Esophagus muscularis mucosa (tissue), 4 donors: Measurements from ENCODE around the gene RPS6KC1. TPM values are rescaled to one million over a fixed set of nuclear protein-coding genes. Genes with fewer than 3 reads are reported as not detected.
A peak's percentile ranks its signal among the peaks of the same experiment; 100 is the strongest.
"Not testable (repeated sequence)": the region's sequence is repeated elsewhere in the genome, so short reads cannot be mapped to it uniquely, and the experiment has no call there.

ENCODE experiments used
- DNase-seq: peaks from one replicate; pipeline ENCODE4 v3.0.0-alpha.2; 2017; ENCODE audit errors: extremely low spot score
- H3K27ac ChIP-seq, 4 donors: fragments of 200-600 bp; sonication (generic); replicated peaks in 1 of 4; 1 replicate in 3 of 4; 2 replicates in 1 of 4; pipeline ENCODE4 v1.5.1; 2016 to 2019; ENCODE audit warnings: mild to moderate bottlenecking in 1 of 4
- H3K27me3 ChIP-seq, 4 donors: fragments of 200-600 bp; sonication (generic); one replicate each; pipeline versions ENCODE4 v1.5.1 to v1.6.0; 2016 to 2019
- H3K36me3 ChIP-seq, 4 donors: fragments of 200-600 bp; sonication (generic); one replicate each; pipeline ENCODE4 v1.5.1; 2016 to 2019
- H3K4me1 ChIP-seq, 4 donors: fragments of 200-600 bp; sonication (generic); one replicate each; pipeline ENCODE4 v1.5.1; 2016 to 2019
- H3K4me3 ChIP-seq, 4 donors: fragments of 200-600 bp; sonication (generic); 1 replicate in 2 of 4; 2 replicates in 2 of 4; pipeline ENCODE4 v1.5.1; 2016 to 2019; ENCODE audit warnings: mild to moderate bottlenecking in 4 of 4, moderate library complexity in 1 of 4
- H3K9me3 ChIP-seq, 4 donors: fragments of 200-600 bp; sonication (generic); 1 replicate in 3 of 4; 2 replicates in 1 of 4; pipeline ENCODE4 v1.5.1; 2016 to 2019
- CTCF ChIP-seq, 3 experiments: fragments of 200-600 bp in 2 of 3; fragments of 450-650 bp in 1 of 3; sonication (generic) in 2 of 3; IDR thresholded peaks; one replicate each; pipeline ENCODE4 v1.5.1; 2017 to 2019; ENCODE audit warnings: antibody characterized with exemption in 3 of 3, mild to moderate bottlenecking in 2 of 3, moderate library complexity in 1 of 3
- EP300 ChIP-seq: sonication (generic); formaldehyde crosslinking; IDR thresholded peaks from one replicate; pipeline ENCODE4 v1.6.1; 2017; ENCODE audit warnings: antibody characterized with exemption
- POLR2A ChIP-seq: fragments of 450-650 bp; IDR thresholded peaks from one replicate; pipeline ENCODE4 v1.6.1; 2017; ENCODE audit warnings: antibody characterized with exemption, moderate library complexity, mild to moderate bottlenecking, low read depth
- POLR2AphosphoS5 ChIP-seq, 2 donors: sonication (generic); formaldehyde crosslinking; IDR thresholded peaks; one replicate each; pipeline ENCODE4 v1.6.1; 2017; ENCODE audit warnings: antibody characterized with exemption in 2 of 2
- WGBS: methylation state at CpG from one replicate; pipeline ENCODE4 v1.1.5; 2018; 5-methylcytosine and 5-hydroxymethylcytosine counted together
- intact Hi-C: fragments of 100-400 bp; cut with DNase I; formaldehyde crosslinking; loops from one replicate; pipeline ENCODE4 v1.15.1; 2023
- total RNA-seq, 4 donors: library from RNA; depleted of rRNA; stranded (reverse); fragments of >200 nt; gene quantifications; one replicate each; pipeline versions ENCODE4 v1.1.0 to v1.2.1, GENCODE V29; 2016

The RPS6KC1 gene
- total RNA-seq, 4 donors from 2014 or later: 21.0 to 26.8 (median 23.8) TPM

GRCh38 chr1:213194855-213195254, 143.8 kb downstream of the RPS6KC1 start:
- H3K36me3 ChIP-seq: peaks cover 0 to 17% (median 3%) of the 10 kb centered on the region in 4 donors
- no peak overlapping the region for H3K4me3 ChIP-seq
- intact Hi-C loops: no loop called here
- peaks cover 0 to 21% (median 9%) of the 10 kb centered on the region in 4 donors for H3K9me3 ChIP-seq
- no peak for TF ChIP-seq POLR2A
- no peak for TF ChIP-seq CTCF (IDR thresholded peaks at IDR 0.05)
- H3K27me3 ChIP-seq: no peaks in the 10 kb centered on the region
- H3K27ac ChIP-seq: no peak overlapping the region
- DNase-seq: no peak
- H3K4me1 ChIP-seq: no peaks in the 10 kb centered on the region

- intact Hi-C loops, DNase-seq, H3K27ac ChIP-seq, H3K4me3 ChIP-seq, H3K27me3 ChIP-seq, H3K4me1 ChIP-seq: not testable (repeated sequence)
- Histone ChIP-seq H3K36me3 (peaks cover 0 to 17% (median 3%) of the 10 kb centered on the region in 4 donors), H3K9me3 (peaks cover 0 to 11% (median 4%) of the 10 kb centered on the region in 4 donors)
- WGBS: 80% methylated on average over 10 of the region's 10 CpGs
These were observed 145.4 kb downstream of the RPS6KC1 start for GRCh38 chr1:213196328-213197054.

GRCh38 chr1:213200630-213201029, 149.6 kb downstream of the RPS6KC1 start:
- no peak overlapping the region for H3K27ac ChIP-seq
- no peaks in the 10 kb centered on the region for H3K27me3 ChIP-seq
- 96% methylated on average over 3 of the region's 3 CpGs for WGBS
- H3K36me3 ChIP-seq: peaks cover 0 to 16% (median 10%) of the 10 kb centered on the region in 4 donors
- no peak for DNase-seq
- TF ChIP-seq CTCF (IDR thresholded peaks at IDR 0.05) (no peak), EP300 (no peak), POLR2AphosphoS5 (IDR thresholded peaks at IDR 0.05) (no peak), POLR2A (no peak)
- no peak overlapping the region for H3K4me3 ChIP-seq
- H3K4me1 ChIP-seq: no peaks in the 10 kb centered on the region
- peaks cover 0 to 11% (median 4%) of the 10 kb centered on the region in 4 donors for H3K9me3 ChIP-seq
- intact Hi-C loops: no loop called here

- H3K27me3 ChIP-seq: no peaks in the 10 kb centered on the region
- intact Hi-C loops: no loop called here
- DNase-seq: no peak
- peaks cover 0 to 11% (median 4%) of the 10 kb centered on the region in 4 donors for H3K9me3 ChIP-seq
- no peak overlapping the region for H3K27ac ChIP-seq
- H3K4me1 ChIP-seq: no peaks in the 10 kb centered on the region
- TF ChIP-seq POLR2AphosphoS5 (IDR thresholded peaks at IDR 0.05) (peak in 1 of 2 donors; percentile 10), POLR2A (no peak)
- H3K4me3 ChIP-seq: no peak overlapping the region
- peaks cover 0 to 17% (median 10%) of the 10 kb centered on the region in 4 donors for H3K36me3 ChIP-seq
- 94% methylated on average over 1 of the region's 1 CpG for WGBS
These were observed 150.5 kb downstream of the RPS6KC1 start for GRCh38 chr1:213201380-213202155.

- 93% methylated on average over 2 of the region's 2 CpGs for WGBS
- intact Hi-C loops: no loop called here
- H3K27me3 ChIP-seq: no peaks in the 10 kb centered on the region
These were observed 160.2 kb downstream of the RPS6KC1 start for GRCh38 chr1:213211201-213211600.

GRCh38 chr1:213219076-213219475, 168.0 kb downstream of the RPS6KC1 start:
- H3K4me1 ChIP-seq, H3K9me3 ChIP-seq, H3K27ac ChIP-seq, H3K36me3 ChIP-seq, H3K27me3 ChIP-seq, intact Hi-C loops, DNase-seq, H3K4me3 ChIP-seq: not testable (repeated sequence)
- WGBS: 100% methylated on average over 2 of the region's 2 CpGs

More at GRCh38 chr1:213211201-213211600, 160.2 kb downstream of the RPS6KC1 start:
- Histone ChIP-seq H3K4me1 (no peaks in the 10 kb centered on the region), H3K9me3 (no peaks in the 10 kb centered on the region), H3K4me3 (no peak overlapping the region), H3K36me3 (peaks cover 7 to 30% (median 23%) of the 10 kb centered on the region in 4 donors), H3K27ac (no peak overlapping the region)
- no peak for DNase-seq
- TF ChIP-seq POLR2AphosphoS5 (IDR thresholded peaks at IDR 0.05): no peak
- TF ChIP-seq EP300: no peak
- no peak for TF ChIP-seq CTCF (IDR thresholded peaks at IDR 0.05)
- TF ChIP-seq POLR2A: no peak
